Tibial nerve (tissue), 4 donors: ENCODE results near the gene CAD.

ENCODE experiments used
- CTCF ChIP-seq, 5 experiments: fragments of 200-600 bp in 3 of 5; fragments of 450-650 bp in 2 of 5; sonication (generic) in 3 of 5; IDR thresholded peaks; one replicate each; pipeline ENCODE4 v1.5.1; 2016 to 2019; ENCODE audit warnings: antibody characterized with exemption in 5 of 5, mild to moderate bottlenecking in 3 of 5, moderate library complexity in 2 of 5
- EP300 ChIP-seq, 2 donors: sonication (generic); formaldehyde crosslinking; IDR thresholded peaks; one replicate each; pipeline ENCODE4 v1.6.1; 2017; ENCODE audit warnings: antibody characterized with exemption in 2 of 2, mild to moderate bottlenecking in 1 of 2
- POLR2A ChIP-seq, 2 donors: fragments of 450-650 bp; IDR thresholded peaks; one replicate each; pipeline ENCODE4 v1.6.1; 2017; ENCODE audit warnings: antibody characterized with exemption in 2 of 2, mild to moderate bottlenecking in 2 of 2, moderate library complexity in 2 of 2

GRCh38 chr2:27211943-27212625, 5.1 kb upstream of the CAD start, which contains the start of the genes ATRAID and SLC5A6:
- TF ChIP-seq CTCF (IDR thresholded peaks at IDR 0.05) (peak in 2 of 5 experiments; percentile 13 to 20), POLR2A (IDR thresholded peaks at IDR 0.05) (peak; percentile 61 to 84), EP300 (IDR thresholded peaks at IDR 0.05) (peak; percentile 12 to 91)
